HL-60/S4 treated with phorbol 12-myristate 13-acetate at 8.2 ng/mL for 4 days and 3 days (cell line): ENCODE data around the gene TMEM179.
"Not testable (repeated sequence)": the region's sequence is repeated elsewhere in the genome, so short reads cannot be mapped to it uniquely, and the experiment has no call there.

Experiments used
- in situ Hi-C: fragments of 300-500 bp; cut with MboI; formaldehyde crosslinking; loops from 2 replicates; pipeline ENCODE4 v1.15.0; 2022; ENCODE audit warnings: low sequenced_read_pairs

The TMEM179 gene

DNA sequence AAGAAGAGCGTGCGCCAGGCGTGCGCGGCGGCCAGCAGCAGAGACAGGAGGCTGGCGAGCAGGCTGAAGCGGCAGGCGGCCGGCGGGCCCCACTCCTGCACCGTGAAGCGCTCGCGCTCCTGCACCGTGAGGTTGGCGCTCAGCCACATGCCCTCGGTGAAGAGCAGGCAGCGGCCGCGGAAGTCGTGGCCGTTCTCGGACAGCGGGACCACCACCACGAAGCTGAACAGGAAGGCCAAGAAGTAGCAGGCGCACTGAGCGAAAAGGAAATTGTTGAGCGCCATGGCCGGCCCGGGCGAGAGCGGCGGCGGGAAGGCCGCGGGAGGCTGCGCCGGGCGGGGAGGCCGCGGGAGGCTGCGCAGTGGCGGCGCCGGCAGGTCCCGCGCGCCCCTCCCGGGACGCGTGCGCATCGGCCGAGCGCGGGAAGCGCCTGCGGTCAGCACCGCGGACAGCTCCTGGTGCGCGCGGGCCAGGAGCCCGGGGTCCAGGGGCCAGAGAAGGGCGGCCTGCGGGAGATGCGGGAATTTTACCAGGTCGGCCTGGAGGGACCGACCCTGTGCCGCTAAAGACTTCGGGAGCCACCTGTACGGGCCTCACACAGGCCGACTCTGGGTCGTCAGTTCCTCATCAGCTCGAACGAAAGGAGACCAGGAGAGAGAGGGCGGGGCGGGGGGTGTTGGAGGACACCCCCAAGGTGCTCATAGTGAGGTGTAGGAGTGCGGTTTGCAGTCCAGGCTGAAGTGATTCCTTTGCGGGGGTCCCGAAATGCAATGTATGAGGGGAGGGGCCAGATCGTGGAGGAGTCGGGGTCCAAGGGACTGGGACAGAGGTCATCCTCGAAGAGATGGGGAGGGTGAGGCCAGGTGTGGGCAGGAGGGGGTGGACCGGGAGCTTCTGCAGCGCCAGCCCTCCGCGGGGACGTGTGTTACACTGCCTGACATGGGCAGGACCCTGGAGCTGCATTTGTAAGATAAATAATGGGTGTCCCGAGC, at the start of gene TMEM179:
Gene TMEM179 (minus strand): TSS at position 315 of the 992 bp plus-strand sequence. CDS start 31 bp downstream, at position 284.
- in situ Hi-C loops: no loop called here

DNA sequence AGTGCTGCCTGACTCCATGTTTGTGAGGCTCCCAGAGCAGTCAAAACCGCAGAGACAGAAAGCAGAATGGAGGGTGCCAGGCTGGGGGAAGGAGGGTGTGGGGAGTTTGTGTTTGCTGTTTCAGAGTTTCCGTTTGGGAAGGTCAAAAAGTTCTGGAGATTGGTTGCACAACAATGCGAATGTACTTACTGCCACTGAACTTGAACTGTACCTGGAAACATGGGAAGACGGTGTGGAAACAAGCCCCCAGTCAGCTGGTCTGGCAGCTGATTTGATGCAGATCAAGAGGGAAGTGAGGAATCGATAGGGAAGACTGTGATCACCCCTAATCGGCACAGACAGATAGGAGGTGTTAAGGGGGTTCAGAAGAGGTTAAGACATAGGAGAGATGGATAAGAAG, 49.5 kb upstream of the TMEM179 start:
- in situ Hi-C loops: no loop called here

DNA sequence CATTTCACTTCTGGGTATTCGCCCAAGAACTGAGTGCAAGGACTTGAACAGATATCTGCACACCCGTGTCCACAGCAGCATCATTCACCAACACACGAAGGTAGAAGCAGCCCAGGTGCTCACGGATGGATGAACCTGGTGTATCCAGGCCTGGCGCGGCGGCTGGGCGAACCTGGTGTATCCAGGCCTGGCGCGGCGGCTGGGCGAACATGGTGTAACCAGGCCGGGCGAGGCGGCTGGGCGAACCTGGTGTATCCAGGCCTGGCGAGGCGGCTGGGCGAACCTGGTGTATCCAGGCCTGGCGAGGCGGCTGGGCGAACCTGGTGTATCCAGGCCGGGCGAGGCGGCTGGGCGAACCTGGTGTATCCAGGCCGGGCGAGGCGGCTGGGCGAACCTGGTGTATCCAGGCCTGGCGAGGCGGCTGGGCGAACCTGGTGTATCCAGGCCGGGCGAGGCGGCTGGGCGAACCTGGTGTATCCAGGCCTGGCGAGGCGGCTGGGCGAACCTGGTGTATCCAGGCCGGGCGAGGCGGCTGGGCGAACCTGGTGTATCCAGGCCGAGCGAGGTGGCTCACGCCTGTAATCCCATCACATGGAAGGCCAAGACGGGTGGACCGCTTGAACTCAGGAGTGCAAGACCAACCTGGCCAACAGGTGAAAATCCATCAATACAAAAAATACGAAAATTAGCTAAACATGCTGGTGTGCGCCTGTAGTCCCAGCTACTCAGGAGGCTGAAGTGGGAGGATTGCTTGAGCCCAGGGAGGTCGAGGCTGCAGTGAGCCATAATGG, 48.8 kb upstream of the TMEM179 start:
- in situ Hi-C loops: not testable (repeated sequence)

DNA sequence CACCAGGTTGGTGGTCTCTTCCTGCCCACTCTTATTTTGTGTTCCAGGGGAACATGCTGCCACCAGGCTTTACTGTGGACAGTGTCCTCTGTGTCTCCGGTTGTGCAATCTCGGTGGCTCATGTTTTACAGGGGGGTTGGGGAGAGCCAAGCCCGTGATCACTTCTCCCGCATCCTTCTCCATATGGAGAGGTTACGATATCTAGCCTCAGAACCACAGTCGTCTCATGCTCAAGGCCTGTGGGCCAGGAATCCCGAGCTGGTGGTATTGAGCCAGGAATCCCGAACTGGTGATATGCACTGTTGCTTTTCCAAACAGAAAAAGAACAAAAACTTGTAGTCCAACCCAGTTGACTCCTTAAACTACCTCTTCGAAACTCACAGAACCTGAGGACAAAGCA, 47.8 kb upstream of the TMEM179 start:
- in situ Hi-C loops: no loop called here

DNA sequence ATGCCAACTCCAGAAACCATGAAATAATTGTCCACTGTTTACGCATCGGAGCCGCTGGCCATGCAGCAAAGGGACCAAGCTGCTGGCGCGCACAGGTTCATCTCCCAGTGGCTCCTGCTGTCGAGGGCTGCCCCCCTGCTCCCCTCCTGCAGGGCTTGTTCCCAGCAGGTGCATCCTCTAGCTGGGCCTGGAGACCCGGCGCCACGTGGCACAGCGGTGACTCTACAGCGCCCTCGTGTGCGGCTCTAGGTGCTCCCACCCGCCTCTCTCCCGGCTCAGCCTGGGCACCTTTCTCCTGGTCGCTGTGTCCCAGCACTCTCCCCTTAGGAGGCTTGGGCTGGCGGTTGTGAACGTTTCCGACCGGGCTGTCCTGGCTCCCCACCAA, 47.3 kb upstream of the TMEM179 start:
- in situ Hi-C loops: no loop called here

DNA sequence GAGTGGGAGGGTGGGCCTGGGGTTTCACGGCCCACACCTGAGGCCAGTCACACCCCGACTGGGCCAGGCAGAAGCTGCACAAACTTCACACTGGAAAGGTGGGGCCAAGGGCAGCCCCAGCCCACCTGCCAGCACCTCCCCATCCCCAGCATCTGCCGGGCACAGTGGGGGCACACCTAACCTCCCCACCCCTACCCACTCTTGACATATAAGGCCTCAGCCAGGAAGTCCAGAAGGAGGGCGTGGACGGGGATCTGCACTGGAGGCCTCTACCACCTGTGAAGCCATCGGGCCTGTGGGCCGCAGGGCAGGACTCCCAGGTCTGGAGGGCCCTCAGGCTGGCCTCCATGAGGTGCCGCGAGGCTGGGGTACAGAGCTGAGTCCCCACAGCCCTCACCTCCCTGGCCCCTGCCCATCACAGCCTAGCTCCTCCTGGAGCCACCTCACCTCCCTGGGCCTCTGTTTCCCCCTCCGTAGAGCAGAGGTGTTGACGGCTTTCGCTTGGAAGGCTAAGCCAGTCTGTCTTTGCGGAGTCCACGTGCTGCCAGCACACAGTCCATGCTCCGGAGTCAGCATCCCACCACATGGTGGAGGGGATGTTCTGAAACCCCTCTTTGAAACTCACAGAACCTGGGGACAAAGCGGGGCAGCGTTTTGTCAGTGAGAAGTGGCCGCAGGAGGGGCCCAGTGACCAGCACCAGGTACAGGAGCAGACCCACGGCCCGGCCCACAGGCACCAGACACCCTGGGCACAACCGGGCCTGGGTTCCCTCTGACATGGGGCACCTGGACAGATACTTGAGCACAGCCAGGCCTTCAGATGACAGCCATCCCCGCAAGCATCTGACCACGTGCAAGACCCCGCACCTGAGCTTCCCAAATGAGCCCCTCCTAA, 46.7 kb upstream of the TMEM179 start:
- in situ Hi-C loops: no loop called here

DNA sequence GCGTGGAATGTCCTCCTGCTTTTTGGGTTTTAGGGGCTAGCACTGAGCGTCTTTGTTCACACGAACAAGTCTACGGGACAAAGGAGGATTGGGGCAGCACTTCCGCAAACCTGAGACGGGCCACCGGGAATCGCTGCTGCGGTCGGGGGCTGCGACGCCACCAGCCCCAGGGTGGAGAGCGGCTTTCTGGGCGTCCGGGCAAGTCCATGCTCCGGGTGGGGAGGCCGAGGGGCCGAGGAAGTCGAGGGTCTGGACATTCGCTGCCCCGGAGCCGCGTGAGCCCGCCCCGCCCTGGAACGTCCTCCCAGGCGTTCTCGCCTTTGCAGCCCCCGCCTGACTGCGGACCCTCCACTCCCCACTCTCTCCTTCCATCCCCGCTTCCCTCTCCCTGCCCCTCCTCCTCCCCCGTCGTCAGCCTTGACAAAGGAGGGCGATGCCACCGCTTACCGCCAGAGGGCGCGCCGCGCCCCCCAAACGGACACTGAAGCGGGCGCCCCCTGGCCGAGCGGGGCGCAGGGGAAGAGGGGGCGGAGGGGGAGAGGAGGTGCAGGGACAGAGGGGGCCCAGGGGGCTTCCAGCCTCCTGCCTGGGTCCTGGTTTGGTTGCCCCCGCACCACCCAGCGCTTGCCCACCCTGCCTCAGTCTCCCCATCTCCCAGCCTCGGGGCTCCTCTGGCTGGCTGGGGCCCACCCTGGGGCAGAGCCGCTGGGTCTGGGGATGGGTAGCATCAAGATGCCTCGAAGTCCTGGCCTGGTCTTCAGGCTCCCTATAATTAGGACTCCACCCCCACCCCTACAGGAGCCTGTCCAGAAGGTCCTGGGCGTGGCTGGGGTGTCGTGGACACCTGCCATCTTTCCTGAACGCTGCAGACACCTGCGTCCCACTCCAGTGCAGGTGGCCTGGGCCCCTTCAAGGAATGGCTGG, 45.7 kb upstream of the TMEM179 start:
- in situ Hi-C loops: no loop called here

DNA sequence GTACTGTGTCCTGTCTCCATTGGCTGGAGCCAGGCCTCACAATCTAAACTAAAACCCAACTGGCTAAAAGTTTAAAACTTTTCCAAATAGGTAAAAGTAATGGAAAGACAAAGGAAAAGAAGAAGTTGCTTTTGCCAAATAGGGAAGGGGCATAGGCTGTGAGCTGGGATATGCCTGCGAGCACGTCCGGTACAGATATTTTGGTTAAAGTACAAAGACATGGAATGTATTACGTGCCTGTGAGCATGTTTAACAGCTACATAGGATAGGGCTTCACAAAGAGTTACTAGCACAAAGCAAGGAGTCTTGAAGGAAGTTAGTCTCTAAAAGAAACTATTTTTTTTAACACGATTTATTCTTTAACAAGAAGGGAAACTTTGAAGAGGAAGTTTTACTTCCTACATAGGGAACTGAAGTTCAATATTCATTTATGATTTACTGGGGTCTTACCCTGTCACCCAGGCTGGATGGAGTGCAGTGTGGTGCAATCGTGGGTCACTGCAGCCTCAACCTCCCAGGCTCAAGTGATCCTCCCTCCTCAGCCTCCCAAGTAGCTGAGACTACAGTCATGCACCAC, 43.0 kb upstream of the TMEM179 start:
- in situ Hi-C loops: loop anchor here (25.0 kb wide), 1 partner anchor 560 kb away; the partner anchor contains the start of gene ASPG

DNA sequence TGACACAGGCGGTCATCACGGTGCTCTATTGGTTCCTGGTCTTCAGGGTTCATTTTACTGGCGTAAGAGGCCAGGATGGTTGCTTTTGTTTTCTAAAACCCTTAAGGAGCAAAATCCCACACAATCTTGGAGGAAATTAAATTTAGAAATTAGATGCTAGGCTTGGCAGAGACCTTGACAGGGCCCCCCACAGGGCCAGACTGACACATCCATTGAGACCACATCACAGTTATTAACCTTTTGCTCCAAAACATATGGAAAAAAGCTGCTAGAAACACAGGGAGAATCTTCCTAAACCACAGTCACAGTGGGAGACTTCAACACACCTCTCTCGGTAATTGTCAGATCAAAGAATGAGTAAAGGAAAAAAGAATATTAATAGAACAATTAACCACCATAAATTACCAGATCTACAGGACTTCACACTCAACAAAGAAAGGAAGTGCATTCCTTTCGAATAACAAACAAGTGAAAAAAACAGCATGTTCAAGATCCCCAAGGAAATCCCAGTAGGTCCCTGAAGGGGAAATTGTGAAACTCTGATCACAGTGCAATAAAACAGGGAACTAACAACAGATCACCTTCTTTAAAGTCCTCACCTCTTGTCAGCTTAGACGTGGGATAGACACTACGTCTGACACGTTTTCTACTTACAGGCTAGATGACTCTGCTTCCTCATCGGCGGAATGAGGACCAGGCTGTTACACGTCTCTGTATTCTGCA, 40.2 kb upstream of the TMEM179 start:
- in situ Hi-C loops: loop anchor here (25.0 kb wide), 1 partner anchor 558 kb away; the partner anchor contains the start of gene ASPG

DNA sequence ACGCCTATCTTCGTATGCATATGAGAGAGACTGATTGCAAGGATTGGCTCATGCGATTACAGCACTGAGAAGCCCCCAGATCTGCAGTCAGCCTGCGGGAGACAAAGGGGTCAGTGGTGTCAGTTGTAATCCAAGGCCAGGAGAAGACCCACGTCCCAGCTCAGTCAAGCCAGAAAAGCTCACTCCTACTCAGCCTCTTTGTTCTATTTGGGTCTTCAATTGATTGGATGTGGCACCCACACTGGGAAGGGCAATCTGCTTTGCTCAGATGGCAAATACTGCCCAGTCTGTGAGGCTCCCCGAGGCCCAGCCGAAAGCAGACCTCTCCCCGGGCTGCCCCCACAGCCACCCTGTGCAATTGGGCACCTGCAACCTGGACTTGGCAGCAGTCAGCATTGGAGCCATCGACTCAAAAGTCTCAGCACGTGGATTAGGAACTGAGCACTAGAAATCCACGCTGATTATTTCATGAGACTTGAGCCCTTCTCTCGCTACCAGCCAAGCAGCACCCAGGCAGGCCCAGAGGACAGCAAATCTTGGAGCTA, 39.6 kb upstream of the TMEM179 start:
- in situ Hi-C loops: loop anchor here (25.0 kb wide), 1 partner anchor 557 kb away; the partner anchor contains the start of gene ASPG

DNA sequence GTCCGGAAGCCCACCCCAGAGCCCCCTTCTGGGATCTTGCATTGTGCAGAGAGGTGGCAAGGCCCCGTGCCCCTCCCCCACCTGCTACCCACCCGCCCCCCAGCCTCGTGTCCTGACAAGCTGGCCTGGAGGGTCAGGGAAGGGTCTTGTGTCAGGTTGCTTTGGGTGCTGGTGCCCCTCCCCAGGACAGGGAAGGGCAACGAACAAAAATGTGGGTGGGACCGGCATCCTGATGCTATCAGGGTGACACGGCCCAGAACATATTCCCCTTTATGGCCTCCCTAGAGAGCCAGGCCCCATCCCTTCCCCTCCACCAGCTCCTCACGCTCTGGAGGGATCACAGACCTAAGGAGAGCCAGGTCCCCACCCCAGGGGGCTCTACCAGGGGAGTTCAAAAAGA, 38.7 kb upstream of the TMEM179 start:
- in situ Hi-C loops: loop anchor here (25.0 kb wide), 1 partner anchor 556 kb away; the partner anchor contains the start of gene ASPG

DNA sequence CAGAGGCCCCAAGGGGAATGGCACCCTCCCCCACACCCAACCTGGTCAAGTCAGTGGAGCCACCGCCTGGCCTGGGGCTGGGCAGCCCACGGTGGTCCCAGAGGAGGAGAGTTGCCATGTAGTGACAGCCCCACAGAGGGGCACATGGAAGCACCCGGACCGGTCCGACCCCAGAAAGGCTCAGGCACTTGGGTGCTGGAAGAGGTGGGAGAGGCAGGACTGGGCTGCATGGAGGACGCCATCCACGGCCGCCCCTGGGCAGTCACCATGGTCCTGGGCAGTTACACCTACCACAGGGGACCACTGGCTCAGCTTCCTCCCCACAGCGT, 37.9 kb upstream of the TMEM179 start:
- in situ Hi-C loops: loop anchor here (25.0 kb wide), 1 partner anchor 555 kb away; the partner anchor contains the start of gene ASPG

DNA sequence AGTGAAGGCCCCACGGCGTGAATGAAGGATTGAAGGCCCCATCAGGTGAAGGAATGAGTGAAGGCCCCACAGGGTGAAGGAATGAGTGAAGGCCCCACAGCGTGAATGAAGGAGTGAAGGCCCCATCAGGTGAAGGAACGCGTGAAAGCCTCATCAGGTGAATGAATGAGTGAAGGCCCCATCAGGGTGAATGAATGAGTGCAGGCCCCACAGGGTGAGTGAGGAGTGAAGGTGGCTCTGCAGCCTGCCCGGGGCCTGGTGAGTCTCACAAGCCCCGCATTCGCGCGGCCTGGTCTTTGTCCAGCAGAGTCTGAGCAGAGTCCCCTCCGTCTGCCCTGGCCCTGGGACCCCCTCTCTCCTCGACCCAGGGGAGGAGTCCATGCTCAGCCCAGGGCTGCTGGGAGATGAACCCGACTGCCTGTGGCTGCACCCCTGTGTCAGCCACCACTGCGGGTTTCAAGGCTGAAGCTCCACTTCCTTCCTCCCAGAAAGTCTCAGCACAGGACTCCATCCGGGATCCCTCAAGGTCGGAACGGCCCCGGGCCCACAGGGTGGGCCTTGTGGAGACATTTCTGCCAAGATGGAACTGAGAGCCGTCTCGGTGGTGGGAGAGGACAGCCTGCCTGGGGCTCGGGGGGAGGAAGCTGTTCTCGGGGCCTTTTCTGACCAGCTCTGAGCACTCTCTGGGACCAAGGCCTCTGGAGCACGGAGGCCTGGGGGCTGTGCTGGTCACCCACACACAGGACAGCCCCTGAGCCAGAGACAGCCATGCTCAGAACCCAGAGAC, 37.4 kb upstream of the TMEM179 start:
- in situ Hi-C loops: loop anchor here (25.0 kb wide), 1 partner anchor 555 kb away; the partner anchor contains the start of gene ASPG

DNA sequence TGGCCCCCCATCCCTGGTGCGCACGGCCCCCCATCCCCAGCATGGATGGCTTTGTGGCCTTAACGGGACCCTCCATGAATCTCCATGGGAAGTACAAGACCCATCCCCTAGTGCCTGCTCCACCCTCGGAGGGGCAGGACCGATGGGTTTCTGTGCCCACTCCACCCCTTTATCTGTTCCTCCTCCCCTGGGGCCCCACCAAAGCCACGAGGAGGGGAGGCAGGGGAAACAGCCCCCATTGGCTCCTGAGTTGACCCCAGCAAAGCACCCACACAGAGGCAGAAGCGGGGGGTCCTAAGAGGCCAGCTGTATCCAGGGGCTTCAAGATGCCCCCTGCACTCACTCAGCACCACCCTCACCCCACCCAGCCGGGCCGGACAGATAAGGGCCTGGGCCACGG, 36.1 kb upstream of the TMEM179 start:
- in situ Hi-C loops: loop anchor here (25.0 kb wide), 1 partner anchor 553 kb away; the partner anchor contains the start of gene ASPG

DNA sequence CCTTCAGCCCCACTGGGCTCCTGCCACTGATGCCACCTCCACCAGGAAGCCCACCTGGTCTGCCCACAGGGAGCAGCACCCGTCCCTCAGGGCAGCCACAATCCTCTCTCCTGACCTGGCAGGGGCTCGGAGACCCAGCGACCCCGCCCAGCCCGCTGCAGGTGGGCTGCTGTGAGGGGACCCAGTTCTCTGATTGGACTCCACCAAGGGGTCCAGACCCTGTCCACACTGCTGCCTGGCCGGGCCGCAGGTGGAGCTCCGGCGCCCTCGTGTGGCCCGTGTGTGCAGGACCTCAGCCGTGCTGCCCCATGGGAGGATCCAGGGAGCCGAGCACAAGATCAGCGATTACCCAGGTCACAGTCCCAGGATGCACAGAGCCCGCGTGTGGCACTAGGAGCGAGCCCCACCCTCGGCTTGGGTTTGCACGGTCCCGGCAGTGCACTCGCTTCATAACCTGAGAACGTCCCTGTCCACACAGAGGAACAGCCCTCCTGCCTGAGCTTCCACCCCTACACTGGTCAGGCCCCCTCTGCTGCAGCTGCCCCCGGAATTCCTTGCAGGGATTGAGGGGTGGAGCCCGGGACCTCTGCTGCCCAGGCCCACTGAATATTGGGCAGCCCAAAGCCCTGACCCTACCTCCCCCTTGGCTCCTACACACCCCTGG, 35.4 kb upstream of the TMEM179 start:
- in situ Hi-C loops: loop anchor here (25.0 kb wide), 1 partner anchor 553 kb away; the partner anchor contains the start of gene ASPG

DNA sequence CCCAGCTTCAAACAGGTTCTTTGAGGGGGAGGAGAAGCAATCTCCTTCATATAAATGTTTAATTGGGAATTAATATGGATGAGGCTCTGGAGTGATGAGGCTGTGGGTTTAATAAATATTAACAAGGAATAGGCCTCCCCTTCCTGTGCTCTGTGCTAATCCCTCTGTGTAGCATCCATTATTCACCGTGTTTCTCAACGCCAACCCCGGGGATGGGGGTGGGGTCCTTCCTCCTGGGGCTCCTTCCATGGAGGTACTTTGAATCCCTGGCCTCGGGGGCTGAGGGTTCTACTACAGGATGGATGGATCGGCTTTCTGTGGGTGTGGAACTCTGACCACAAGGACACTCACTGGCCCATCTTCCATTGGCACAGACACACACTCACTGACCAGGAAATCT, 34.9 kb upstream of the TMEM179 start:
- in situ Hi-C loops: loop anchor here (25.0 kb wide), 1 partner anchor 552 kb away; the partner anchor contains the start of gene ASPG
